COLO668 (cell line): Measurements from ENCODE around the gene PIANP.
A peak's percentile ranks its signal among the peaks of the same experiment; 100 is the strongest.
"Not testable (repeated sequence)": the region's sequence is repeated elsewhere in the genome, so short reads cannot be mapped to it uniquely, and the experiment has no call there.

ENCODE experiments used
- DNase-seq: peaks from one replicate; lab custom pipeline; 2025; ENCODE audit not compliant: unreplicated experiment; lab: John Stamatoyannopoulos, UW

PIANP gene

GRCh38 chr12:6708351-6708750, 7.7 kb upstream of the PIANP start:
- DNase-seq = not testable (repeated sequence)

- DNase-seq = no peak
These were observed 3.0 kb upstream of the PIANP start for GRCh38 chr12:6703631-6704030.

- no peak for DNase-seq
These were observed 608 bp upstream of the PIANP start for GRCh38 chr12:6701078-6701768.

GRCh38 chr12:6699989-6700645, 498 bp downstream of the PIANP start:
- DNase-seq = peak; percentile 2

GRCh38 chr12:6699259-6699988, 1.2 kb downstream of the PIANP start:
- DNase-seq = no peak

GRCh38 chr12:6698352-6699046, 2.1 kb downstream of the PIANP start:
- DNase-seq = no peak

GRCh38 chr12:6697584-6698351, 2.8 kb downstream of the PIANP start:
- peak; percentile 31 for DNase-seq

GRCh38 chr12:6696690-6697583, 3.7 kb downstream of the PIANP start:
- no peak for DNase-seq

GRCh38 chr12:6695313-6696045, 5.1 kb downstream of the PIANP start:
- DNase-seq = no peak

- no peak for DNase-seq
These were observed 5.9 kb downstream of the PIANP start for GRCh38 chr12:6694701-6695100.

GRCh38 chr12:6693832-6694355, 6.7 kb downstream of the PIANP start:
- DNase-seq = no peak

- DNase-seq = no peak
These were observed 7.7 kb downstream of the PIANP start for GRCh38 chr12:6692888-6693287.

- DNase-seq = no peak
These were observed 9.1 kb downstream of the PIANP start for GRCh38 chr12:6691473-6691872.

GRCh38 chr12:6688999-6689882, 11.4 kb downstream of the PIANP start, which contains the start of gene ZNF384:
Gene ZNF384 (minus strand): TSS chr12:6689375. CDS start chr12:6679520, 9,855 bp downstream.
- DNase-seq = peak; percentile 93

GRCh38 chr12:6688543-6688998, 12.0 kb downstream of the PIANP start:
- DNase-seq = peak; percentile 13

- DNase-seq = no peak
These were observed 14.8 kb downstream of the PIANP start for GRCh38 chr12:6685814-6686213.

- DNase-seq = no peak
These were observed 16.0 kb downstream of the PIANP start for GRCh38 chr12:6684609-6685008.

- no peak for DNase-seq
These were observed 23.7 kb downstream of the PIANP start for GRCh38 chr12:6676962-6677361.
